Peyer's patch (tissue), 4 donors: Measurements from ENCODE around the gene HMOX1. TPM values are rescaled to one million over a fixed set of nuclear protein-coding genes. Genes with fewer than 3 reads are reported as not detected.

Experiments
- DNase-seq, 3 donors: peaks; one replicate each; pipeline ENCODE4 v3.0.0-alpha.2; 2017 to 2019
- H3K27ac ChIP-seq, 4 donors: fragments of 200-600 bp; sonication (generic); one replicate each; pipeline ENCODE4 v1.5.1; 2016 to 2019
- H3K27me3 ChIP-seq, 2 donors: fragments of 200-600 bp; sonication (generic); one replicate each; pipeline ENCODE4 v1.5.1; 2019
- H3K36me3 ChIP-seq, 3 donors: fragments of 200-600 bp; sonication (generic); one replicate each; pipeline ENCODE4 v1.5.1; 2016 to 2019
- H3K4me1 ChIP-seq, 4 donors: fragments of 200-600 bp; sonication (generic); one replicate each; pipeline ENCODE4 v1.5.1; 2016 to 2019
- H3K4me3 ChIP-seq, 4 donors: fragments of 200-600 bp; sonication (generic); 1 replicate in 3 of 4; 2 replicates in 1 of 4; pipeline ENCODE4 v1.5.1; 2016 to 2019; ENCODE audit warnings: mild to moderate bottlenecking in 1 of 4
- H3K9me3 ChIP-seq, 4 donors: fragments of 200-600 bp; sonication (generic); one replicate each; pipeline ENCODE4 v1.5.1; 2016 to 2019; ENCODE audit warnings: mild to moderate bottlenecking in 1 of 4
- POLR2A ChIP-seq, 2 donors: fragments of 450-650 bp; IDR thresholded peaks; one replicate each; pipeline ENCODE4 v1.5.1; 2017; ENCODE audit warnings: antibody characterized with exemption in 2 of 2, mild to moderate bottlenecking in 2 of 2, moderate library complexity in 2 of 2
- total RNA-seq, 4 donors: library from RNA; depleted of rRNA; stranded (reverse); fragments of >200 nt; gene quantifications; one replicate each; pipeline ENCODE4 v1.1.0, GENCODE V29; 2016
- TF ChIP-seq, protein P1 (sequence below), 6 experiments: fragments of 450-650 bp in 4 of 6; fragments of 200-600 bp in 2 of 6; sonication (generic) in 1 of 6; IDR thresholded peaks; one replicate each; pipeline ENCODE4 v1.5.1; 2017 to 2019; ENCODE audit warnings: antibody characterized with exemption in 6 of 6, mild to moderate bottlenecking in 3 of 6, moderate library complexity in 1 of 6

Gene HMOX1
- total RNA-seq, 4 donors from 2014 or later: 27.2 to 64.5 (median 46.7) TPM

DNA sequence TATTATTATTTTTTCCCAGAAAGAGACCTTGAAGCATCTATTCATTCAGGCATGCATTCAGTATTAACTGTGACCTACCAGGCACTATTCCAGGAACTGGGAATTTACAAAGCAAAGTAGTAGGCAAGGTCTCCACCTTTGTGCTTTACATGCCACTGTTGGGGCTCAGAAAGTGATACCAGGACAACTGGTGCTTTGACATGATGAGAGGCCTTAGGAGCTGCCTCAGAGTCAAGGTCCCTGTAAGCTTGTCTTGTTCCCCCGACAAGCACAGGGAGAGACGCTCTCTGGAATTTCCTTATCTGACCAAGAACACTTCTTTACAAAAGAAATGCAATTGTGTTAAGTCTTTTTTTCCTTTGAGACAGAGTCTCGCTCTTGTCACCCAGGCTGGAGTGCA is 2.3 kb upstream of the HMOX1 start:
- Histone ChIP-seq H3K27ac (peak overlapping the region; percentile 3 to 87 (median 75)), H3K4me3 (peak overlapping the region in 1 of 4 donors; percentile 21), H3K9me3 (no peaks in the 10 kb centered on the region), H3K27me3 (no peaks in the 10 kb centered on the region), H3K36me3 (peaks cover 0 to 5% (median 0%) of the 10 kb centered on the region in 3 donors), H3K4me1 (peaks cover 4 to 56% (median 15%) of the 10 kb centered on the region in 4 donors)
- TF ChIP-seq POLR2A (IDR thresholded peaks at IDR 0.05): no peak
- TF ChIP-seq, protein P1, sequence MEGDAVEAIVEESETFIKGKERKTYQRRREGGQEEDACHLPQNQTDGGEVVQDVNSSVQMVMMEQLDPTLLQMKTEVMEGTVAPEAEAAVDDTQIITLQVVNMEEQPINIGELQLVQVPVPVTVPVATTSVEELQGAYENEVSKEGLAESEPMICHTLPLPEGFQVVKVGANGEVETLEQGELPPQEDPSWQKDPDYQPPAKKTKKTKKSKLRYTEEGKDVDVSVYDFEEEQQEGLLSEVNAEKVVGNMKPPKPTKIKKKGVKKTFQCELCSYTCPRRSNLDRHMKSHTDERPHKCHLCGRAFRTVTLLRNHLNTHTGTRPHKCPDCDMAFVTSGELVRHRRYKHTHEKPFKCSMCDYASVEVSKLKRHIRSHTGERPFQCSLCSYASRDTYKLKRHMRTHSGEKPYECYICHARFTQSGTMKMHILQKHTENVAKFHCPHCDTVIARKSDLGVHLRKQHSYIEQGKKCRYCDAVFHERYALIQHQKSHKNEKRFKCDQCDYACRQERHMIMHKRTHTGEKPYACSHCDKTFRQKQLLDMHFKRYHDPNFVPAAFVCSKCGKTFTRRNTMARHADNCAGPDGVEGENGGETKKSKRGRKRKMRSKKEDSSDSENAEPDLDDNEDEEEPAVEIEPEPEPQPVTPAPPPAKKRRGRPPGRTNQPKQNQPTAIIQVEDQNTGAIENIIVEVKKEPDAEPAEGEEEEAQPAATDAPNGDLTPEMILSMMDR (IDR thresholded peaks at IDR 0.05): no peak
- no peak for DNase-seq

DNA sequence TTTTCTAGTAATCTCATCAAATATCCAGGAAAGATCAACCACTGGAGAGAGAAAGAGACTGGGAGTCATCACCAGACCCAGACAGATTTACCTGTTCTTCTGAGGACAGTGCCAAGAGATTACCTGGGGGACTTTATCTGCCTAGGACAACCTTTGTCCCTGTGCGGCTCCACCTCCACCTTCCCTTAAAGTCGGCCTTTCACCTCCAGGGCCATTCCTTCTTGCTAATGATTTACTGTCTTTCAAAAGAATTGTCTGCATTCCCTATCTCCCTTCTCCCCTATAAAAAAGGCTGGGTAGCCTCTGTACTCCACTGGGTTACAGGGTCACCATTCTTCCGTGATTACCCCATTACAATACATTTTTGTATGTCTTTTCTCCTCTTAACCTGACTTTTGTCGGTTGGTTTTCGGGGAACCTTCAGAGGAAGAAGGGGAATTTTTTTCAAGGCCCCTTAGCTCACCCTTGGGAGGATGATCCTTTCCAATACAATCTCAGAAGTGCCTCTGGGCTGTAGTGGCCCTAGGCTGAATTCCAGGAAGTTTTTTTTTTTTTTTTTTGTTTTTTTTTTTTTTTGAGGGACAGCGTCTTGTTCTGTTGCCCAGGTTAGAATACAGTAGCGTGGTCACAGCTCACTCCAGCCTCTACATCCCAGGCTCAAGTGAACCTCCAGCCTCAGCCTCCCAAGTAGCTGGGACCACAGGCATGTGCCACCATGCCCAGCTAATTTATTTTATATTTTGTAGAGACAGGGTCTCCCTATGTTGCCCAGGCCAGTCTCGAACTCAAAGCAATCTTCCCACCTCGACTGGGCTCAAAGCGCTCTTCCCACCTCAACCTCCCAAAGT is 1.5 kb upstream of the HMOX1 start:
- Histone ChIP-seq H3K27ac (peak overlapping the region; percentile 3 to 87 (median 75)), H3K36me3 (peaks cover 0 to 9% (median 0%) of the 10 kb centered on the region in 3 donors), H3K4me1 (peaks cover 4 to 56% (median 15%) of the 10 kb centered on the region in 4 donors), H3K27me3 (no peaks in the 10 kb centered on the region), H3K4me3 (peak overlapping the region in 1 of 4 donors; percentile 21), H3K9me3 (no peaks in the 10 kb centered on the region)
- TF ChIP-seq, protein P1 (IDR thresholded peaks at IDR 0.05): peak in 1 of 6 experiments; percentile 3
- no peak for TF ChIP-seq POLR2A (IDR thresholded peaks at IDR 0.05)
- peak in 2 of 3 donors; percentile 78 to 83 for DNase-seq

DNA sequence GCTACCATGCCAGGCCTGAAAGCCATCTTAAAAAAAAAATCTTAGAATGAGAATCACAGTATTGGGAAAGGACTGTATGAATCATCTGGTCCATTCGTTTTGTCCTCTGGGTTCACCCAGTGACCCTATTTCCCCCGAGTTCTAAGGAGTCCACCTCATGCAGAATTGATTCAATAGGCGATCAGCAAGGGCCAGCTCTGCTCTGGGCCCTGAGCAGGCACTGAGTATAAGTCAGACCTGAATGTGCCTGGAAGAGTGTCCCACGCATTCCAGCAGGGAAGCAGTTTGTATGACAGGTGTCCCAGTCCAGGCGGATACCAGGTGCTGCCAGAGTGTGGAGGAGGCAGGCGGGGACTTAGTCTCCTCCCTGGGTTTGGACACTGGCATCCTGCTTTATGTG is 883 bp upstream of the HMOX1 start:
- Histone ChIP-seq H3K36me3 (peaks cover 0 to 10% (median 0%) of the 10 kb centered on the region in 3 donors), H3K27me3 (no peaks in the 10 kb centered on the region), H3K27ac (peak overlapping the region; percentile 69 to 87 (median 81)), H3K4me1 (peaks cover 4 to 56% (median 15%) of the 10 kb centered on the region in 4 donors), H3K9me3 (no peaks in the 10 kb centered on the region), H3K4me3 (peak overlapping the region in 1 of 4 donors; percentile 51)
- peak in 1 of 2 donors; percentile 11 for TF ChIP-seq POLR2A (IDR thresholded peaks at IDR 0.05)
- TF ChIP-seq, protein P1 (IDR thresholded peaks at IDR 0.05): no peak
- peak in 1 of 3 donors; percentile 66 for DNase-seq

DNA sequence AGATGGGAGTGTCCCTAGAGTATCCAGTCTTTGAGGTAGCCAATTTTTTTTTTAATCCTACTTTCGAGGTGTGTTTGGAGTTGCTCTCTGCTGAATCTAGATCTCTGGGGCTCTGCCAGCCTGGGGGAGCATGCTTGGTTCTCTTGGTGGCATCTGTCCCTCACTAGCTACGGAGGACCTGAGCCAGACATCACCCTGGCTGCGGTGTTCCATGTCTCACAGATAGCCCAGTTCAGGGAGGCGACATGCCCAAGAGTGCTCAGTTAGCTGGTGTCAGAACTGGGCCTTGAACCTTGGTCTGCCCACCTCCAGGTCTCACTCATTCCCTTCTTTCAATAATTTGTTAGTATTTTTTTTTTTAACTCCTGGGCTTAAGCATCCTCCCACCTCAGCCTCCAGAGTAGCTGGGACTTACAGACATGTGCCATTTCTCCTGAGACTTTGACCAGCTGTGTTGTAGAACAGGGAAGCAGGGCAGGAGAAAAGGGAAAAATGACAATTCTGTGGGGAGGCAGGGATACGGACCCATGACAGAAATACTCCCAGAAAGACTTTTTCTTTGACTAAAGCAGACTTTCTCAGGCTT is 621 bp downstream of the HMOX1 start:
- peaks cover 0 to 18% (median 0%) of the 10 kb centered on the region in 3 donors for H3K36me3 ChIP-seq
- H3K9me3 ChIP-seq: no peaks in the 10 kb centered on the region
- TF ChIP-seq, protein P1 (IDR thresholded peaks at IDR 0.05): no peak
- no peak for TF ChIP-seq POLR2A (IDR thresholded peaks at IDR 0.05)
- peak overlapping the region; percentile 69 to 87 (median 81) for H3K27ac ChIP-seq
- H3K4me1 ChIP-seq: peaks cover 4 to 45% (median 12%) of the 10 kb centered on the region in 4 donors
- DNase-seq: no peak
- H3K4me3 ChIP-seq: peak overlapping the region; percentile 49 to 63 (median 56)
- H3K27me3 ChIP-seq: no peaks in the 10 kb centered on the region

DNA sequence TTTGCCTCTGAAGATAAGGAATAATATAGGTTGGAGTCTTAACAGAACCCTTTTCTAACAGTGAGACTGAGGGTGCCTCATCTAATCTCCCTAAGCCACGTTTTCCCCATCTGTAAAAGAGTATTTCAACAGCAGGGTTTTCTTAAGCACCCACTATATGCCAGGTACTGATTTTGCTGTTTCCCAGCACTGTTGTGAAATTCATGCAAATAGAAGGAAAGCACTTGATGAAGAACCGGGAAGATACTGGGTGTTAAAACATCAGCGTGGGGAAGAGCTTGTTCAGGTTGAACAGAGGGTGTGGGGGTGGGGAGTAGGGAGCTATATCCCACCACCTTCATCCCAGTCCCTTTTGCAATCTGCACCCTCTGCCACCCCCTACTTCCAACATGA is 2.8 kb downstream of the HMOX1 start:
- peaks cover 0 to 34% (median 0%) of the 10 kb centered on the region in 3 donors for H3K36me3 ChIP-seq
- peaks cover 0 to 23% (median 4%) of the 10 kb centered on the region in 4 donors for H3K4me1 ChIP-seq
- H3K27ac ChIP-seq: no peak overlapping the region
- H3K9me3 ChIP-seq: no peaks in the 10 kb centered on the region
- no peak for DNase-seq
- H3K27me3 ChIP-seq: no peaks in the 10 kb centered on the region
- H3K4me3 ChIP-seq: peak overlapping the region in 2 of 4 donors; percentile 42 to 51
- no peak for TF ChIP-seq POLR2A (IDR thresholded peaks at IDR 0.05)
- TF ChIP-seq, protein P1 (IDR thresholded peaks at IDR 0.05): no peak
